HEK293T (cell line): ENCODE measurements around the gene TBL1XR1.

ENCODE experiments used
- CTCF ChIA-PET: fragments of 350-600 bp; formaldehyde crosslinking; extraction: SDS; loops from one replicate; lab custom pipeline; 2021; ENCODE audit warnings: antibody characterized with exemption, inconsistent platforms; lab: Yijun Ruan, JAX
- POLR2A ChIA-PET: fragments of 350-600 bp; formaldehyde crosslinking; extraction: SDS; loops from one replicate; lab custom pipeline; 2020; ENCODE audit warnings: antibody characterized with exemption, inconsistent platforms; lab: Yijun Ruan, JAX
- DNase-seq: peaks from one replicate; pipeline ENCODE4 v3.0.0; 2012; ENCODE audit warnings: mixed read lengths; ENCODE audit errors: extremely low spot score
- ARNT ChIP-seq: fragments of 450-650 bp; IDR thresholded peaks from 2 replicates; pipeline ENCODE4 v1.6.1; 2017; ENCODE audit warnings: mild to moderate bottlenecking
- BHLHE40 ChIP-seq: fragments of 450-650 bp; IDR thresholded peaks from 2 replicates; pipeline ENCODE4 v1.6.1; 2016; ENCODE audit warnings: mild to moderate bottlenecking, moderate library complexity, borderline replicate concordance
- CTBP1 ChIP-seq: fragments of 450-650 bp; IDR thresholded peaks from 2 replicates; pipeline ENCODE4 v1.6.1; 2016; ENCODE audit warnings: borderline replicate concordance
- ELF4 ChIP-seq: fragments of 450-650 bp; IDR thresholded peaks from 2 replicates; pipeline ENCODE4 v1.6.1; 2017; ENCODE audit warnings: antibody characterized with exemption
- FOXA1 ChIP-seq: fragments of 450-650 bp; IDR thresholded peaks from 2 replicates; pipeline ENCODE4 v1.6.1; 2016; ENCODE audit warnings: mild to moderate bottlenecking
- FOXK2 ChIP-seq: fragments of 450-650 bp; IDR thresholded peaks from 2 replicates; pipeline ENCODE4 v1.6.1; 2016; ENCODE audit warnings: mild to moderate bottlenecking
- FOXM1 ChIP-seq: fragments of 450-650 bp; IDR thresholded peaks from 2 replicates; pipeline ENCODE4 v1.6.1; 2017; ENCODE audit warnings: mild to moderate bottlenecking, borderline replicate concordance
- HDGF ChIP-seq: fragments of 450-650 bp; IDR thresholded peaks from 2 replicates; pipeline ENCODE4 v1.6.1; 2017; ENCODE audit warnings: antibody characterized with exemption, borderline replicate concordance
- L3MBTL2 ChIP-seq: fragments of 450-650 bp; conservative IDR thresholded peaks from 2 replicates; pipeline ENCODE4 v1.6.1; 2016; ENCODE audit warnings: mild to moderate bottlenecking
- LEF1 ChIP-seq: fragments of 450-650 bp; IDR thresholded peaks from 2 replicates; pipeline ENCODE4 v1.6.1; 2017; ENCODE audit warnings: mild to moderate bottlenecking, borderline replicate concordance
- NFRKB ChIP-seq: fragments of 450-650 bp; IDR thresholded peaks from 2 replicates; pipeline ENCODE4 v1.6.1; 2016; ENCODE audit warnings: mild to moderate bottlenecking, moderate library complexity
- SP1 ChIP-seq: fragments of 450-650 bp; IDR thresholded peaks from 2 replicates; pipeline ENCODE4 v1.6.1; 2017
- SUZ12 ChIP-seq: fragments of 450-650 bp; IDR thresholded peaks from 2 replicates; pipeline ENCODE4 v1.6.1; 2016; ENCODE audit warnings: mild to moderate bottlenecking
- TARDBP ChIP-seq: fragments of 450-650 bp; IDR thresholded peaks from 2 replicates; pipeline ENCODE4 v1.6.1; 2016
- ZNF384 ChIP-seq: fragments of 450-650 bp; IDR thresholded peaks from 2 replicates; pipeline ENCODE4 v1.6.1; 2016
- TF ChIP-seq, protein P1 (sequence below): fragments of 450-650 bp; IDR thresholded peaks from 2 replicates; pipeline ENCODE4 v1.6.1; 2016

The TBL1XR1 gene

DNA sequence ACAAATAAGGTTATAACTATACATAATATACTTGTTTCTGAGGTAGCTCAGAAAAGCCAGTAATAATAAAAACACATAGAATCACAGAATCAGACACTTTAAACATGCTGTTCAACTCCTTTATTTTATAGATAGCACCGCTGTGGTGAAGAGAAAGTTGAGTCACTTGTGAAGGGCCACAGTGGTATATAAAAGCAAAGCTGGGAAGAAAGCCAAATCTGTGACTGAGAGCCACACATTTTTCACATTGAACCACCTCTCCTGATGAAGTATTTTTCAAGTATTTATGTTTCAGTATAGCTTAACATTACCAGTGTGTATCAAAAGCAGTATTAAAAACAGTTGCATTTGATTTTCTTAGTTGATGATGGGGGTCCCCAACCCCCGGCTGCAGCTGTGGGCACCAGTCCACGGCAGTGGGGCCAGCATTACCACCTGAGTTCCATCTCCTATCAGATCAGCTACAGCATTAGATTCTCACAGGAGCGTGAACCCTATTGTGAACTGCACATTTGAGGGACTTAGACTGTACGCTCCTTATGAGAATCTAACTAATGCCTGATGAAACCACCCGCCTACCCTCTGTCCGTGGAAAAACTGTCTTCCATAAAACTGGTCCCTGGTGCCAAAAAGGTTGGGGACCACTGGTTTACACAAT lies 46.2 kb downstream of the TBL1XR1 start:
- no peak for TF ChIP-seq L3MBTL2
- no peak for TF ChIP-seq FOXA1
- no peak for TF ChIP-seq BHLHE40
- no peak for TF ChIP-seq HDGF
- no peak for TF ChIP-seq FOXK2
- no peak for TF ChIP-seq TARDBP
- TF ChIP-seq, protein P1, sequence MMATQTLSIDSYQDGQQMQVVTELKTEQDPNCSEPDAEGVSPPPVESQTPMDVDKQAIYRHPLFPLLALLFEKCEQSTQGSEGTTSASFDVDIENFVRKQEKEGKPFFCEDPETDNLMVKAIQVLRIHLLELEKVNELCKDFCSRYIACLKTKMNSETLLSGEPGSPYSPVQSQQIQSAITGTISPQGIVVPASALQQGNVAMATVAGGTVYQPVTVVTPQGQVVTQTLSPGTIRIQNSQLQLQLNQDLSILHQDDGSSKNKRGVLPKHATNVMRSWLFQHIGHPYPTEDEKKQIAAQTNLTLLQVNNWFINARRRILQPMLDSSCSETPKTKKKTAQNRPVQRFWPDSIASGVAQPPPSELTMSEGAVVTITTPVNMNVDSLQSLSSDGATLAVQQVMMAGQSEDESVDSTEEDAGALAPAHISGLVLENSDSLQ: no peak
- TF ChIP-seq NFRKB: no peak
- no peak for TF ChIP-seq SP1
- no peak for TF ChIP-seq SUZ12
- TF ChIP-seq ELF4: no peak
- TF ChIP-seq CTBP1: no peak
- no peak for TF ChIP-seq FOXM1
- TF ChIP-seq ARNT: no peak
- TF ChIP-seq ZNF384: no peak
- no peak for TF ChIP-seq LEF1
- POLR2A ChIA-PET: interaction anchor here (0.9 kb wide), 1 partner anchor 208 kb away, joined by 4 read pairs; no protein-coding TSS in a partner anchor
- DNase-seq: no peak
- CTCF ChIA-PET: interaction anchor here (0.6 kb wide), 1 partner anchor 37 kb away, joined by 3 read pairs; no protein-coding TSS in a partner anchor

DNA sequence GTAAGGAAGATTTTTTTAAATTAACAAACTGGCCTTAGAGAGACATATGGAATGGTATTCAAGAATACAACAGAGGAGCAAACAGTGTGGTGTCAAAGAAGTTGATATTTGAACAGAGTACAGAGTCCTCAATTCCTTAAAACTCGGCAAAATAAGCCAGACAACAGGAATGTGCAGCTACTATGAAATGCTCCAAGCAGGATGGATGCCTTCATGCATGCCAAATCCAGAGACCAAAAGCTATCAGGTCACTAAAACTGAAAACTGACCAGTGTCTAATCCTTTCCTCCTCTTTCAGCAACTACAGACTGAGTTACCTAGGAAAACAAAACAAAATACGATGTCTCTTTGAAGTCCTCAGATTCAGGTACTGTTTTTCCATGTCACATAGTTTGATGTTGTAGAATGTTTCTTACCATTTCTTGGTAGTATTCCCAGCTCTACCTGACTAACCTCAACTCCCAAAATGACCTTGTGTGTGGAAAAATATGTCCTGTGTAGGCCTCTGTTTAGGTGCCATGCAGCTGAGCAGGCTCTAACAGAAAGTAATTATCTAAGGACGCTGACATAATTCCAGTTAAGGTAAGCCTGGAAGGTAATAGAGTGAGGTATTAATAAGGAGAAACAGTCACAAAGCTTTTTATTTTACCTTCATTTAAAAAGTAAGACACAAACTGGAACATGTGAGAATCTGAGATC lies 46.9 kb downstream of the TBL1XR1 start:
- TF ChIP-seq, protein P1: no peak
- TF ChIP-seq SP1: no peak
- TF ChIP-seq ARNT: no peak
- TF ChIP-seq TARDBP: no peak
- TF ChIP-seq ZNF384: no peak
- TF ChIP-seq BHLHE40: no peak
- no peak for TF ChIP-seq NFRKB
- no peak for TF ChIP-seq FOXM1
- TF ChIP-seq LEF1: no peak
- DNase-seq: no peak
- ChIA-PET CTCF (interaction anchor here (0.6 kb wide), 1 partner anchor 36 kb away, joined by 3 read pairs; no protein-coding TSS in a partner anchor), POLR2A (interaction anchor here (0.9 kb wide), 1 partner anchor 209 kb away, joined by 4 read pairs; no protein-coding TSS in a partner anchor)

DNA sequence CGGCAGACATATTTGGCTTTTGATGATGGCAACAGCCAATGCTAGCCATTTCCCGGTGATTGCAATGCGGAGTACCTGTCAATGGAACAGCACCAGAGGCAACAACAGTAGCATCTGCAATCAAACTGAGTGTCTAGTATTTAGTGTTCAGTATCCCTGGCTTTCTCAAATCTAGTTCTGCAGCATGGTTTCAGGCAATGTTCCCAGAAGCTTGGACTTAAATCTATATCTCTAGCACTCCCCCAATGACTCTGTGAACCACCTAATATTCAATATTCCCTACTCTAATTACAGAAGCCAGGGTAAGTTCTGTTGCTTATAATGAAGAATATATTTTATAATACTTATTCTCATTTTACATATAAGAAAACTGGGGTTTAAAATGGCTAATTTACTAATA lies 48.2 kb downstream of the TBL1XR1 start:
- no peak for TF ChIP-seq FOXK2
- no peak for TF ChIP-seq LEF1
- no peak for TF ChIP-seq ARNT
- no peak for TF ChIP-seq ELF4
- no peak for TF ChIP-seq ZNF384
- TF ChIP-seq BHLHE40: no peak
- POLR2A ChIA-PET: no interaction called here
- DNase-seq: no peak
- CTCF ChIA-PET: interaction anchor here (0.7 kb wide), 1 partner anchor 28 kb away, joined by 5 read pairs; no protein-coding TSS in a partner anchor

DNA sequence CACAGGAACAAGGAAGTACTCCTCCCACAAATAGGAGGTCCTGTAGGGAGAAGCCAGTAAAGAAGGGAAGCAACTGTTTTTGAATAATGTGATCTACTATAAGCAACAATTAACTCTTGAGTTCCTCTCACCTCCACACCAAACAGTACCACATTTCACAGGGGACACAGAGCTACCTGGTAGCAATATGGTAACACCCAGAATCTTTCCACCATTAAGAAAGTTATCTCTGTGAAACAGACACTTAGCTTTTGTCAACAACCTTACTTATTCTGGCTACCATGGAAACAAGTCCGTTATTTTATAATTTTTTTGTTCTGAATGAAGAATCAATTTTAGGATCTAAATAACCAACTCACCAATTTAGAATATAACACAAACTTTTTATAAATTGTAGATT lies 49.5 kb downstream of the TBL1XR1 start:
- POLR2A ChIA-PET: no interaction called here
- TF ChIP-seq TARDBP: no peak
- no peak for TF ChIP-seq SP1
- no peak for TF ChIP-seq BHLHE40
- TF ChIP-seq FOXM1: no peak
- no peak for TF ChIP-seq LEF1
- TF ChIP-seq FOXA1: no peak
- no peak for TF ChIP-seq HDGF
- TF ChIP-seq L3MBTL2: no peak
- TF ChIP-seq, protein P1: no peak
- no peak for TF ChIP-seq CTBP1
- no peak for TF ChIP-seq NFRKB
- no peak for TF ChIP-seq ZNF384
- TF ChIP-seq FOXK2: no peak
- no peak for TF ChIP-seq SUZ12
- TF ChIP-seq ARNT: no peak
- no peak for TF ChIP-seq ELF4
- CTCF ChIA-PET: no interaction called here
- no peak for DNase-seq

DNA sequence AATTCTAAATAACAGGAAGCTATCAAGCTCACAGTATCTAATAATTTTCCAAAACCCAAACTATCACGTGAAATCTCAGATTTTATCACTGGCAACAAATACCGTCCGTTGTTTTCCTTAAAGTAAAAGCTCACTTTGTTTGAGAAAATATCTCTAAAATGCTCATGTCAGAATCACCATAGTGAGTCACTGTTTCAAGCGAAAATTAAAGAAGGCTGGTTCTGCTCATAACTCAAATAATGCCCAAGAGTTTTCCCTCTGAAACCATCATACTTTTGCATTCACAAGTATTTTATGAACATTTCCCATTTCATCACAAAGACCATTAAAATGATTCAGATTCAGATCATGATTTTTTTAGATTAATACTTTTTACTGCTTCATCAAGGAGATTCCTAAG lies 50.6 kb downstream of the TBL1XR1 start:
- no peak for TF ChIP-seq HDGF
- TF ChIP-seq ARNT: no peak
- no peak for TF ChIP-seq TARDBP
- no peak for TF ChIP-seq SUZ12
- no peak for TF ChIP-seq ZNF384
- TF ChIP-seq NFRKB: no peak
- TF ChIP-seq L3MBTL2: no peak
- ChIA-PET CTCF (no interaction called here), POLR2A (no interaction called here)
- no peak for DNase-seq

DNA sequence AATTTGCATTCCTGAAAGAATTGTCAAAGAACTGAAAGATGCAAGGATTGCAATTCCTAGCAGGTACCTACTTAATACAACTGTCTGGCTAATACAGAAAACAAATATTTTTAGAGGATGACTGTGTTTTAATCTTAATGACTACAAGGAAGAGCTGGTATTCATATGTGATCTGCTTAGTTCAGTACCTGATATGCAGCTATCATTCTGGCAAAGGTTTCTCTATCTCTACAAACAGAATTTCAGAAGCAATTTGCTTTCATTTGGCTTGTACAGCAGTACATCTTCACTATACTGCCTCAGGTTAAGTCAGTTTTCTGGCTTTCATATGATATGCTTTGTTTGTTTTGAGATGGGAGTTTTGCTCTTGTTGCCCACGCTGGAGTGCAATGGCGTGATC lies 51.3 kb downstream of the TBL1XR1 start:
- no peak for DNase-seq
- ChIA-PET POLR2A (no interaction called here), CTCF (no interaction called here)
- TF ChIP-seq CTBP1 (no peak), LEF1 (no peak), ELF4 (no peak), BHLHE40 (no peak), L3MBTL2 (no peak), FOXK2 (no peak), TARDBP (no peak), FOXM1 (no peak), NFRKB (no peak), ZNF384 (no peak), FOXA1 (no peak), SUZ12 (no peak)
- TF ChIP-seq, protein P1: no peak
